ENCODE measurements around the gene TLR9.
"Not testable (repeated sequence)": the region's sequence is repeated elsewhere in the genome, so short reads cannot be mapped to it uniquely, and the experiment has no call there.

The TLR9 gene

DNA sequence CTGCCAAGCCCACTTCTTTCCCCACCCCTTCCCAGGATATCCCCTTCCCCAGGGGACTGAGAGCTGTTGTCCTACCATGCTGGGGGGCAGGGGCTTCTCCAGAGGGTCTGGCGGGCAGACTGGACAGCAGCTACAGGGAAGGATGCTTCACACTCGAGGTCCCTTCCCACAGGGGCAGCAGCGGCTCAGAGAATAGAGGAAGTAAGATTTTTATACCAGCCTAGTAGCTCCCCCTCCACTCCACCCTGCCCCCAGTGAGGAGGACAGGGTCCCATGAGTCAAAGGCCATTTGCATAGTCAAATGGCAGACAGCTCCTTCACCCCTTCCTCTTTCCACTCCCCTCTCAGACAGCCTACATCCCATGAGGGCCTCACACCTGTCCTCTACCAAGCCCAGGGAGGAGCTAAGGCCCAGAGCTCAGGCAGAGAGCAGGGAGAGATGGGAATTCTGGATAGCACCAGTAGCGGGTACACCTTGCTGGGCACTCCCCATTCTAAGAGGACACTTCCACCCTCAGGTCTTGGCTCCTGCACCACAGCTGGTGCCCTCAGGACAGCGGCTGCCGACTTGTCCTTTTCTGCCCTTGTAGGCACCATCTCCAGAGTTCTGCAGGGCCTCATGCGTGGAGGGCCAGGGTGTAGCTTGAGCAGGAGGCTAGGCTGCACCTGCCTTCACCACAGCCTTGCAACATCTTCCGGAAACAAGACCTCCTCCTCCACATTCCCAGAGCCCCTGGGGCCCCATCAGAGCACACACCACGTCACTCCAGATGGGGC is at the start of gene TLR9:
TLR9 (minus strand) TSS at position 194 of the 777 bp plus-strand sequence; CDS start at position 78, 116 bp downstream.
- no peak for DNase-seq (ENCODE audit: low spot score)

DNA sequence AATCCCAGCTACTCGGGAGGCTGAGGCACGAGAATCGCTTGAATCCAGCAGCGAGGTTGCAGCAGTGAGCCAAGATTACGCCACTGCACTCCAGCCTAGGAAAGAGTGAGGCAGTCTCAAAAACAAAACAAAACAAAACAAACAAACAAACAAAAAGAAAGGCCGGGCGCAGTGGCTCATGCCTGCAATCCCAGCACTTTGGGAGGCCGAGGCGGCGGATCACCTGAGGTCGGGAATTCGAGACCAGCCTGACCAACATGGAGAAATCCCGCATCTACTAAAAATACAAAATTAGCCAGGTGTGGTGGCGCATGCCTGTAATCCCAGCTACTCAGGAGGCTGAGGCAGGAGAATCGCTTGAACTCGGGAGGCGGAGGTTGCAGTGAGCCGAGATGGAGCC is 49.3 kb upstream of the TLR9 start:
- not testable (repeated sequence) for DNase-seq (ENCODE audit: low spot score)

- no peak for DNase-seq (ENCODE audit: low spot score)
These were observed 47.4 kb upstream of the TLR9 start for GRCh38 chr3:52272831-52273230.

GRCh38 chr3:52272172-52272571 is 46.7 kb upstream of the TLR9 start:
- not testable (repeated sequence) for DNase-seq (ENCODE audit: low spot score)

GRCh38 chr3:52270252-52270754 is 44.9 kb upstream of the TLR9 start:
- DNase-seq (ENCODE audit: low spot score), result no peak

DNA sequence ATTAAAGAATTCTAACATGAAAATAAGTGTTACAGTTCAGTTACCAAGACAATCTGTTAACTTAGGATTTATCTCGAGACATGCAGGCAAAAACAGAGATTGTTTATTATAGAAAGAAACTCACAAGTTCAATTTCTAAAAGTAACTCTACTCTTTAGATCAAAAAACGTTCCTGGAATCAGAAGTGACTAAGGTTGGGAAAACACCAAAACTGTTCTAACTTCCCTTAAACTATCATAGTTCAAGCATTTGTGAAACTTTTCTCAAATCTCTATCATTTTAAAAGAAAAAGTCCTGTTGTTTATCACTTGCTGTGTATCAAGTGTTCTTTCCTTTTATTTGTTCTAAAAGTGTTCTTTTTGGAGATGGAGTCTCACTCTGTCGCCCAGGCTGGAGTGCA is 44.3 kb upstream of the TLR9 start:
- no peak for DNase-seq (ENCODE audit: low spot score)

DNA sequence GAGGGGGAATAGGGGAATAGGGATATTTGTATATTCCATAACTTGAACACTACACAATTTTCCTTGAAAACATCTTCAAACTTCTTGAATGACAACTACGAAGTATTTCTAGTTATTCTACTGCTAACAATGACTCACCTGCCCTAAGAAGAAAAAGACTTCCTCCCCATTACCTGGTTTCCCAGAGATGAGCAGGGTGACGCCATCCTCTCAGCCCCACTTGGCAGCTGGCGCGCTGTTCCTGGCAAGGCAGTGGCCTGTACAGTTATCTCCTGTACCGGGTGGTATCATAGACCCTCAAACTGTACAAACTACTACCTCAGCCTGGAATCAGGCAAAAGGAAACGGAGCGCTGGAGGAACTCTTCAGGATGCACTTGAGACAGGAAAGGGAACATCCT is 42.6 kb upstream of the TLR9 start:
- no peak for DNase-seq (ENCODE audit: low spot score)

GRCh38 chr3:52265387-52265786 is 39.9 kb upstream of the TLR9 start:
- no peak for DNase-seq (ENCODE audit: low spot score)

GRCh38 chr3:52262447-52262846 is 37.0 kb upstream of the TLR9 start:
- no peak for DNase-seq (ENCODE audit: low spot score)

DNA sequence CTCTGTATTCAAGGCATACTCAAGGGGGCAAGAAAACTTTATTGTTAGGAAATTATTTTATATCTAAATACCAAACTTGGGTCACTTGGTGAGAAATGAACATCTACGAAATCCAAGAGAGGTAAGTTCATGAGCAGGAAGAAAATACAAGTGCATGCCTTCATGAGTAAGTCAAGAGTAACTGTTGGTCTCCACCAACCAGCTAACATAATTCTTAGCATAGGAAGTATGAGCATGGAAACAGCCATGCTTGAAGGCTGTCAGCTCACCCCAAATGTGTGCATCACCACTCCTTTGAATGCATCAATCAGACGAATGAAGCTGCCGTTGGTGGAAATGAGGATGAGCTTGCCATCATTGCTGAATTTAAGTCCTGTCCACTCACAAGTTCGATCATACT is 34.0 kb upstream of the TLR9 start:
- DNase-seq (ENCODE audit: low spot score), result no peak

DNA sequence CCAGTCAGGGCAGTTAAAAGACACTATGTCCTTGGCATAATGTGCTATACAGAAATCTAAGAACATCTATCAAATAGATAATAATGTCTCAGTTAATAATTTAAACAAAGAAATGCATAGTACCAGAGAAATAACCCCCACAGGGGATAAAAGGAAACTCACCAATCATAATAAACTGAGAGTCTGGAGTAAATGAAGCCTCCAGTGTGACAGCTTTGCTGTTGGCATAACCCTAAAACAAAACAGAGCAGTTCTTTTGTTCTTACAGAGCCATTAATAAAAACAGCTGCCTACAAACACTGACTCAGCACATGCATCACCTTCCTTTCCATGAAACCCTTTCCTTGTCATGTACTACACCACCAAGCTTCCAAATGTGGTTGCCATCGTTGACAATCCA is 33.6 kb upstream of the TLR9 start:
- no peak for DNase-seq (ENCODE audit: low spot score)

DNA sequence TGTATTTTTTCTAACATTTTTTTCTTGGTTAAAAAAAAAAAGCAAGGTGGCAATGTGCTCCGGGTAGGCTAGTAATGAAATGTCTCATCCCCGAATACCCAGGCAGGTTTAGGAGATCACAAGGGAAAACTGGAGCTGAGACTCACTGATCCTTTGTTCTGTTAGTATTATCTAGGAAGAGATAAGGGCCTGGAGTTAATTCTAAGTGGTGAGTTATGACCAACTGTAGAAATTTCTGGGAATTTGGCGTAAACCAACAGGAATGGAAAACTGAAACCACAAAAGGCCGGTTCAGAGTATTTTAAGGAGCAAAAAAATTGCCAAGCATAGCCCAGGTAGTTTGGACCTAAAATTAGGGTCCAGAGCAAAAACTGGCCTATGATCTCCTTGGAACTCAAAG is 32.5 kb upstream of the TLR9 start:
- DNase-seq (ENCODE audit: low spot score), result no peak

- DNase-seq (ENCODE audit: low spot score), result no peak
These were observed 31.2 kb upstream of the TLR9 start for GRCh38 chr3:52256622-52257021.

GRCh38 chr3:52256159-52256558 is 30.7 kb upstream of the TLR9 start:
- no peak for DNase-seq (ENCODE audit: low spot score)

DNA sequence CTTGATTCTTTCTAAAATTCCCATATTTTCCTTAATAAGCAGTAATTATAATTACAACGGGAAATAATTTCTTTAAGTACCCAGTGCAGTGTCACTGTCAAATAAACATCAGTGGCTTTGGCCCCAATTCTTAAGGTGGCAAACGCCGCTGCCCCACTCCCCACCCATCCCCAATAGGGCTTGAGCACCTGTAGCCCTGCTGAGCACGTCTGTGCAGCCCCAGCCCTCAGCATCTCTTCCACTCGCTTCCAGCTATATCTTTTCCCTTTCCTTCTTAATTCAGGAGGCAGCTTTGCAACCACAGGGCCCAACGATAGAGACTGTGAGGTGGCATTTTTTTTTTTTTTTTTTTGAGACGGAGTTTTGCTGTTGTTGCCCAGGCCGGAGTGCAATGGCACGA is 29.2 kb upstream of the TLR9 start:
- no peak for DNase-seq (ENCODE audit: low spot score)

GRCh38 chr3:52253314-52254304 is 28.2 kb upstream of the TLR9 start:
- DNase-seq (ENCODE audit: low spot score), result peak; percentile 72

GRCh38 chr3:52250122-52250521 is 24.7 kb upstream of the TLR9 start:
- no peak for DNase-seq (ENCODE audit: low spot score)

DNA sequence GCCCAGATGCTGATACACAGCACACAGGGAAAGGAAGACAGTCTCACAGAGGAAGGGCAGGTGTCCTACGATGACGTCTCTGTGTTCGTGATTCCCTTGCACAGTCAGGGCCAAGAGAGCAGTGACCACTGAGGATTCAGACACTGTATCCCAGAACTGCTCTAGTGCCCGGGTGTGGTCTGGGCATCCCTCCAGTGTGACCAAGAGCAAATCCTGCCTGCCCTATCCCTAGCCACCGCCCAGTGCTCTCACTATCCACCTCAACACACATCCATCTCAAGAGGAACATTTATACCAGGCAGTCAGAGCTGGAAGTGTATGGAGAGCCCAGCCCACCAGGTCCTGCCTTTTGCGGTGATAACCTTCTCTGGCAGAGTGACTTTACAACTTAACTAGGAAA is 24.2 kb upstream of the TLR9 start:
- no peak for DNase-seq (ENCODE audit: low spot score)

GRCh38 chr3:52248816-52249547 is 23.5 kb upstream of the TLR9 start:
- DNase-seq (ENCODE audit: low spot score), result no peak

- DNase-seq (ENCODE audit: low spot score), result no peak
These were observed 22.7 kb upstream of the TLR9 start for GRCh38 chr3:52248165-52248541.

DNA sequence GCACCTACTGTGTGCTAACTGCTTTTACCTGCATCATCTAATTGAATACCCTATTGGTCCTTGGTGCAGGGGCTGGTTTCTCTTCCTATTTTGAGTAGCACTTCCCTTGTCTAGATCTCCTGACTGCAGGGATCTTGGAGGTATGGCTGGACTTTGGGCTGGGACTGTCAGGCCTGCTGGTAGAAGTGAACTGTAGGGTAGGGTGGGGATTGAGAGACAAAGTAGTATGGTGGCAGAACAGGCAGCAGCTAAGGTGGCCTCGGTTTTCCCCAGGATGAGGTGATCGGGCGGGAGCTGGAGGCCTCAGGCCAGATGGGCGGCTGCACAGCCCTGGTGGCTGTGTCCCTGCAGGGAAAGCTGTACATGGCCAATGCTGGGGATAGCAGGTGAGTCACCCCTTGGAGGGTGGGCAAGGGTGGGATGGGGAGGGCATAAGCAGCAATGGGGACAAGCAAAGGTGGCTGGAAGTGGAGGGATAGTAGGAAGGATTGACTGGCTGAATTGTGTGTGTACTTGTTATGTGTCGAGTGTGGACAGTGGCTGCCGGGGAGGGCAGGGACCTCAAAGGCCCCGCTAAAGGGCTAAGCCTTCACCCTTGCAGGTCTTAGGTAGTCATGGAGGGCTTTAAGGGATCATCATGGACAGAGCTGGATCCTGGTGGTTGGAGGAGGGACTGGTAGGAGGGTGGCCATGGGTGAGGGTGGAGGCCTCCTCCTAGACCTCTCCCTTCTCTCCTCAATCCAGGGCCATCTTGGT is 22.1 kb upstream of the TLR9 start:
- no peak for DNase-seq (ENCODE audit: low spot score)

Data from putamen (tissue), 1 donor.